Endothelial cell of umbilical vein (primary cell): ENCODE data around the gene SMIM27.
A peak's percentile ranks its signal among the peaks of the same experiment; 100 is the strongest.

ENCODE experiments used
- CTCF ChIP-seq, 2 donors: IDR thresholded peaks; 1 replicate in 1 of 2; 2 replicates in 1 of 2; pipeline ENCODE4 v1.5.1; 2011; ENCODE audit warnings: low read length in 2 of 2, mild to moderate bottlenecking in 2 of 2, moderate library complexity in 2 of 2, control low read depth in 1 of 2, inconsistent platforms in 1 of 2, low read depth in 1 of 2; ENCODE audit not compliant: insufficient read depth in 1 of 2; ENCODE audit errors: extremely low read depth in 1 of 2
- EZH2 ChIP-seq: IDR thresholded peaks from 2 replicates; pipeline ENCODE4 v1.6.1; 2012; ENCODE audit warnings: borderline replicate concordance, low read depth, mild to moderate bottlenecking, moderate library complexity, low read length, inconsistent platforms; ENCODE audit not compliant: severe bottlenecking
- GATA2 ChIP-seq: IDR thresholded peaks from 2 replicates; pipeline ENCODE4 v1.7.0; 2011; ENCODE audit warnings: low read depth, mild to moderate bottlenecking, moderate library complexity, mixed read lengths, low read length; ENCODE audit not compliant: insufficient read length, insufficient read depth
- JUN ChIP-seq: IDR thresholded peaks from 2 replicates; pipeline ENCODE4 v1.6.1; 2011; ENCODE audit warnings: borderline replicate concordance, low read depth; ENCODE audit not compliant: insufficient read length, insufficient read depth
- MYC ChIP-seq: IDR thresholded peaks from one replicate; pipeline ENCODE4 v1.6.1; 2011; ENCODE audit warnings: mild to moderate bottlenecking, low read depth, low read length
- POLR2A ChIP-seq: IDR thresholded peaks from 2 replicates; pipeline ENCODE4 v1.6.1; 2012; ENCODE audit warnings: low read depth, mild to moderate bottlenecking, control low read depth, low read length
- POLR2AphosphoS5 ChIP-seq: IDR thresholded peaks from 2 replicates; pipeline ENCODE4 v1.6.1; 2012; ENCODE audit warnings: low read depth, mild to moderate bottlenecking, control low read depth, low read length, moderate library complexity; ENCODE audit not compliant: insufficient read depth
- TF ChIP-seq, protein P1 (sequence below): IDR thresholded peaks from 2 replicates; pipeline ENCODE4 v1.6.1; 2011; ENCODE audit not compliant: insufficient read depth, insufficient read length

GRCh38 chr9:32571969-32572899, 20.1 kb downstream of the SMIM27 start:
- TF ChIP-seq CTCF (IDR thresholded peaks at IDR 0.05; ENCODE audit: extremely low read depth in 1 of 2, insufficient read depth in 1 of 2, low read depth in 1 of 2, low read length in 2 of 2): peak; percentile 74 to 80
- TF ChIP-seq EZH2: no peak
- TF ChIP-seq POLR2AphosphoS5: no peak
- TF ChIP-seq, protein P1, sequence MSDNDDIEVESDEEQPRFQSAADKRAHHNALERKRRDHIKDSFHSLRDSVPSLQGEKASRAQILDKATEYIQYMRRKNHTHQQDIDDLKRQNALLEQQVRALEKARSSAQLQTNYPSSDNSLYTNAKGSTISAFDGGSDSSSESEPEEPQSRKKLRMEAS: peak; percentile 9
- no peak for TF ChIP-seq POLR2A
- no peak for TF ChIP-seq MYC
- TF ChIP-seq JUN: no peak
- TF ChIP-seq GATA2: no peak
